K562 (cell line): Measurements from ENCODE around the gene NDUFS6.

Experiments used
- FOXA3 ChIP-seq, 2 experiments: fragments of 450-650 bp in 1 of 2; sonication (generic) in 1 of 2; formaldehyde crosslinking; IDR thresholded peaks in 1 of 2; conservative IDR thresholded peaks in 1 of 2; 2 replicates each; pipeline versions ENCODE4 v1.4.0 to v1.8.0; 2020 to 2022; ENCODE audit warnings: mild to moderate bottlenecking in 2 of 2, missing genetic modification reagents in 1 of 2
- GABPA ChIP-seq: fragments of 200-800 bp; sonication (Bioruptor generic); conservative IDR thresholded peaks from 2 replicates; pipeline ENCODE4 v1.6.1; 2016; ENCODE audit warnings: low read depth, missing genetic modification characterization, missing compliant biosample characterization
- POLR2A ChIP-seq: fragments of 450-650 bp; conservative IDR thresholded peaks from 2 replicates; pipeline ENCODE4 v1.6.1; 2016
- ZNF121 ChIP-seq: sonication (generic); formaldehyde crosslinking; conservative IDR thresholded peaks from 2 replicates; pipeline ENCODE4 v1.8.0; 2022; ENCODE audit warnings: missing genetic modification reagents
- TF ChIP-seq, protein P1 (sequence below), 3 experiments: IDR thresholded peaks in 2 of 3; conservative IDR thresholded peaks in 1 of 3; 2 replicates each; pipeline ENCODE4 v1.5.1; 2011 to 2012; ENCODE audit warnings: low read length in 3 of 3, mild to moderate bottlenecking in 3 of 3, control low read depth in 2 of 3, improper control_type of control experiment in 1 of 3, inconsistent platforms in 1 of 3, low read depth in 1 of 3, mixed read lengths in 1 of 3, moderate library complexity in 1 of 3; ENCODE audit not compliant: insufficient read depth in 2 of 3
- TF ChIP-seq, protein P2 (sequence below), 2 experiments: IDR thresholded peaks; 2 replicates each; pipeline ENCODE4 v1.6.1; 2011; ENCODE audit warnings: borderline replicate concordance in 1 of 2, control low read depth in 1 of 2, low read depth in 1 of 2, low read length in 1 of 2, mild to moderate bottlenecking in 1 of 2, mixed read lengths in 1 of 2, moderate library complexity in 1 of 2; ENCODE audit not compliant: insufficient read depth in 1 of 2, insufficient read length in 1 of 2, poor library complexity in 1 of 2, severe bottlenecking in 1 of 2; ENCODE audit errors: extremely low read depth in 1 of 2
- TF ChIP-seq, protein P3 (sequence below): sonication (generic); formaldehyde crosslinking; IDR thresholded peaks from 2 replicates; pipeline ENCODE4 v1.8.1; 2022; ENCODE audit warnings: missing genetic modification reagents
- TF ChIP-seq, protein P4 (sequence below): sonication (generic); formaldehyde crosslinking; IDR thresholded peaks from 2 replicates; pipeline ENCODE4 v1.8.0; 2022; ENCODE audit warnings: missing genetic modification reagents, mild to moderate bottlenecking, borderline replicate concordance

DNA sequence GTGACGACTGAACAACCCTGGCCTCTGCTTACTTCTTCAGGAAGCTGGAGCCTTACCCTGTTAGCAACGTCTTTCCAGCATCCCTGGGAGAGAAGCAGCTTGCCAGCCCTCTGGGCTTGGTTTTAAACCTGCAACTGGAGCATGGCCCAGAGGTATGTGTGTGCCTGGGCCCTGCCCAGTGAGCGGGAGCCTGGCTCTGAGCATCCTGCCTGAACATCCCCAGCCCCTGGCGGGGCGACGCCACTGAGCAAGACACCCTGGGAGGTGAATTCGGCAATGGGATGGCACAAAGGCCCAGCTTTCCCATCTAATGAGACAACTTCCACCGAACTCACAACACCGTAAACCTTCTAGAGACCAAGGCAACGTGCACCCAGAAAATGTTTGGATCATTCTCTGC is 57.9 kb downstream of the NDUFS6 start:
- TF ChIP-seq POLR2A = no peak
- TF ChIP-seq, protein P1, sequence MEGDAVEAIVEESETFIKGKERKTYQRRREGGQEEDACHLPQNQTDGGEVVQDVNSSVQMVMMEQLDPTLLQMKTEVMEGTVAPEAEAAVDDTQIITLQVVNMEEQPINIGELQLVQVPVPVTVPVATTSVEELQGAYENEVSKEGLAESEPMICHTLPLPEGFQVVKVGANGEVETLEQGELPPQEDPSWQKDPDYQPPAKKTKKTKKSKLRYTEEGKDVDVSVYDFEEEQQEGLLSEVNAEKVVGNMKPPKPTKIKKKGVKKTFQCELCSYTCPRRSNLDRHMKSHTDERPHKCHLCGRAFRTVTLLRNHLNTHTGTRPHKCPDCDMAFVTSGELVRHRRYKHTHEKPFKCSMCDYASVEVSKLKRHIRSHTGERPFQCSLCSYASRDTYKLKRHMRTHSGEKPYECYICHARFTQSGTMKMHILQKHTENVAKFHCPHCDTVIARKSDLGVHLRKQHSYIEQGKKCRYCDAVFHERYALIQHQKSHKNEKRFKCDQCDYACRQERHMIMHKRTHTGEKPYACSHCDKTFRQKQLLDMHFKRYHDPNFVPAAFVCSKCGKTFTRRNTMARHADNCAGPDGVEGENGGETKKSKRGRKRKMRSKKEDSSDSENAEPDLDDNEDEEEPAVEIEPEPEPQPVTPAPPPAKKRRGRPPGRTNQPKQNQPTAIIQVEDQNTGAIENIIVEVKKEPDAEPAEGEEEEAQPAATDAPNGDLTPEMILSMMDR (IDR thresholded peaks at IDR 0.05 in 2 of 3, conservative IDR thresholded peaks at IDR 0.05 in 1 of 3; ENCODE audit: insufficient read depth in 2 of 3, low read depth in 1 of 3, low read length in 3 of 3) = no peak
- TF ChIP-seq, protein P2, sequence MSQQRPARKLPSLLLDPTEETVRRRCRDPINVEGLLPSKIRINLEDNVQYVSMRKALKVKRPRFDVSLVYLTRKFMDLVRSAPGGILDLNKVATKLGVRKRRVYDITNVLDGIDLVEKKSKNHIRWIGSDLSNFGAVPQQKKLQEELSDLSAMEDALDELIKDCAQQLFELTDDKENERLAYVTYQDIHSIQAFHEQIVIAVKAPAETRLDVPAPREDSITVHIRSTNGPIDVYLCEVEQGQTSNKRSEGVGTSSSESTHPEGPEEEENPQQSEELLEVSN (IDR thresholded peaks at IDR 0.05; ENCODE audit: borderline replicate concordance in 1 of 2, extremely low read depth in 1 of 2, insufficient read depth in 1 of 2, insufficient read length in 1 of 2, low read depth in 1 of 2, low read length in 1 of 2, poor library complexity in 1 of 2, severe bottlenecking in 1 of 2) = no peak
- TF ChIP-seq FOXA3 (CRISPR knock-in tag; conservative IDR thresholded peaks at IDR 0.05 in 1 of 2, IDR thresholded peaks at IDR 0.05 in 1 of 2) = no peak
- TF ChIP-seq, protein P3, sequence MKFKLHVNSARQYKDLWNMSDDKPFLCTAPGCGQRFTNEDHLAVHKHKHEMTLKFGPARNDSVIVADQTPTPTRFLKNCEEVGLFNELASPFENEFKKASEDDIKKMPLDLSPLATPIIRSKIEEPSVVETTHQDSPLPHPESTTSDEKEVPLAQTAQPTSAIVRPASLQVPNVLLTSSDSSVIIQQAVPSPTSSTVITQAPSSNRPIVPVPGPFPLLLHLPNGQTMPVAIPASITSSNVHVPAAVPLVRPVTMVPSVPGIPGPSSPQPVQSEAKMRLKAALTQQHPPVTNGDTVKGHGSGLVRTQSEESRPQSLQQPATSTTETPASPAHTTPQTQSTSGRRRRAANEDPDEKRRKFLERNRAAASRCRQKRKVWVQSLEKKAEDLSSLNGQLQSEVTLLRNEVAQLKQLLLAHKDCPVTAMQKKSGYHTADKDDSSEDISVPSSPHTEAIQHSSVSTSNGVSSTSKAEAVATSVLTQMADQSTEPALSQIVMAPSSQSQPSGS (CRISPR knock-in tag) = no peak
- TF ChIP-seq ZNF121 (CRISPR knock-in tag) = no peak
- no peak for TF ChIP-seq GABPA (tag)
- TF ChIP-seq, protein P4, sequence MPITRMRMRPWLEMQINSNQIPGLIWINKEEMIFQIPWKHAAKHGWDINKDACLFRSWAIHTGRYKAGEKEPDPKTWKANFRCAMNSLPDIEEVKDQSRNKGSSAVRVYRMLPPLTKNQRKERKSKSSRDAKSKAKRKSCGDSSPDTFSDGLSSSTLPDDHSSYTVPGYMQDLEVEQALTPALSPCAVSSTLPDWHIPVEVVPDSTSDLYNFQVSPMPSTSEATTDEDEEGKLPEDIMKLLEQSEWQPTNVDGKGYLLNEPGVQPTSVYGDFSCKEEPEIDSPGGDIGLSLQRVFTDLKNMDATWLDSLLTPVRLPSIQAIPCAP = no peak
